Neuronal stem cell (in vitro differentiated cells): Measurements from ENCODE around the gene ADK.

Source experiments
- DNase-seq: peaks from one replicate; pipeline ENCODE4 v3.0.0-alpha.2; 2013; ENCODE audit warnings: low spot score
- H2AFZ ChIP-seq: one replicate; pipeline ENCODE4 v1.6.1; 2013; ENCODE audit warnings: mild to moderate bottlenecking, low read length, inconsistent platforms
- H2AK5ac ChIP-seq: 2 replicates; pipeline ENCODE4 v1.6.1; 2013; ENCODE audit warnings: low read depth, mild to moderate bottlenecking, inconsistent platforms, low read length, moderate library complexity, mixed read lengths
- H2BK120ac ChIP-seq: 2 replicates; pipeline ENCODE4 v1.6.1; 2013; ENCODE audit warnings: low read depth, mild to moderate bottlenecking, inconsistent platforms, low read length, moderate library complexity, mixed read lengths
- H2BK12ac ChIP-seq: one replicate; pipeline ENCODE4 v1.6.1; 2013; ENCODE audit warnings: low read length, inconsistent platforms
- H2BK15ac ChIP-seq: 2 replicates; pipeline ENCODE4 v1.6.1; 2013; ENCODE audit warnings: mild to moderate bottlenecking, low read length, inconsistent platforms, mixed read lengths
- H2BK5ac ChIP-seq: one replicate; pipeline ENCODE4 v1.6.1; 2013; ENCODE audit warnings: inconsistent platforms, mild to moderate bottlenecking, low read length, moderate library complexity
- H3K14ac ChIP-seq: one replicate; pipeline ENCODE4 v1.6.1; 2013; ENCODE audit warnings: low read length, inconsistent platforms
- H3K18ac ChIP-seq: 2 replicates; pipeline ENCODE4 v1.6.1; 2013; ENCODE audit warnings: low read length, inconsistent platforms
- H3K23ac ChIP-seq: 2 replicates; pipeline ENCODE4 v1.6.1; 2013; ENCODE audit warnings: low read depth, mild to moderate bottlenecking, mixed read lengths, low read length, inconsistent platforms; ENCODE audit not compliant: poor library complexity
- H3K27ac ChIP-seq: replicated peaks from 3 replicates; pipeline ENCODE4 v1.5.1; 2013; ENCODE audit warnings: low read length, inconsistent platforms
- H3K27me3 ChIP-seq, 3 experiments: 2 replicates each; pipeline ENCODE4 v1.6.1; 2013; ENCODE audit warnings: low read length in 3 of 3, mild to moderate bottlenecking in 2 of 3, inconsistent platforms in 1 of 3, low read depth in 1 of 3, mixed read lengths in 1 of 3, moderate library complexity in 1 of 3; ENCODE audit not compliant: control insufficient read depth in 3 of 3, insufficient read depth in 3 of 3
- H3K36me3 ChIP-seq, 2 donors: replicated peaks in 1 of 2; 2 replicates each; pipeline ENCODE4 v1.6.1; 2013; ENCODE audit warnings: low read length in 2 of 2; ENCODE audit not compliant: control insufficient read depth in 2 of 2, insufficient read depth in 2 of 2
- H3K4ac ChIP-seq: 2 replicates; pipeline ENCODE4 v1.6.1; 2013; ENCODE audit warnings: inconsistent platforms, mild to moderate bottlenecking, low read length, moderate library complexity
- H3K4me1 ChIP-seq, 2 donors: 1 replicate in 1 of 2; 2 replicates in 1 of 2; pipeline ENCODE4 v1.6.1; 2013; ENCODE audit warnings: low read length in 2 of 2, low read depth in 1 of 2; ENCODE audit not compliant: control insufficient read depth in 2 of 2, insufficient read depth in 1 of 2
- H3K4me2 ChIP-seq: one replicate; pipeline ENCODE4 v1.6.1; 2013; ENCODE audit warnings: mild to moderate bottlenecking, low read length, inconsistent platforms; ENCODE audit not compliant: insufficient read depth, poor library complexity, severe bottlenecking
- H3K4me3 ChIP-seq, 2 donors: 2 replicates each; pipeline ENCODE4 v1.5.1; 2013; ENCODE audit warnings: low read length in 2 of 2, mild to moderate bottlenecking in 2 of 2, inconsistent platforms in 1 of 2, moderate library complexity in 1 of 2
- H3K79me1 ChIP-seq: one replicate; pipeline ENCODE4 v1.6.1; 2013; ENCODE audit warnings: low read depth, mild to moderate bottlenecking, inconsistent platforms, low read length, moderate library complexity
- H3K9ac ChIP-seq: one replicate; pipeline ENCODE4 v1.6.1; 2013; ENCODE audit warnings: mild to moderate bottlenecking, low read depth, low read length, inconsistent platforms; ENCODE audit not compliant: poor library complexity
- H3K9me3 ChIP-seq, 2 donors: replicated peaks in 1 of 2; 2 replicates each; pipeline versions ENCODE3 to v1.6.1; 2013; ENCODE audit warnings: low read length in 2 of 2, mild to moderate bottlenecking in 2 of 2, inconsistent platforms in 1 of 2, low read depth in 1 of 2, mixed read lengths in 1 of 2, moderate library complexity in 1 of 2; ENCODE audit not compliant: control insufficient read depth in 2 of 2, insufficient read depth in 1 of 2
- H4K8ac ChIP-seq: one replicate; pipeline ENCODE4 v1.6.1; 2013; ENCODE audit warnings: low read depth, mild to moderate bottlenecking, inconsistent platforms, low read length, moderate library complexity
- H4K91ac ChIP-seq: one replicate; pipeline ENCODE4 v1.6.1; 2013; ENCODE audit warnings: low read length, low read depth, mild to moderate bottlenecking, inconsistent platforms; ENCODE audit not compliant: poor library complexity
- WGBS, 2 donors: extraction: QIAGEN DNeasy Blood & Tissue Kit; methylation state at CpG; one replicate each; pipeline ENCODE4 v1.1.7; 2013; ENCODE audit warnings: missing lambda C conversion rate in 2 of 2, mixed read lengths in 1 of 2; ENCODE audit not compliant: insufficient read length in 2 of 2, insufficient replicate concordance in 1 of 2; ENCODE audit errors: extremely low coverage in 2 of 2; 5-methylcytosine and 5-hydroxymethylcytosine counted together

Gene ADK

DNA sequence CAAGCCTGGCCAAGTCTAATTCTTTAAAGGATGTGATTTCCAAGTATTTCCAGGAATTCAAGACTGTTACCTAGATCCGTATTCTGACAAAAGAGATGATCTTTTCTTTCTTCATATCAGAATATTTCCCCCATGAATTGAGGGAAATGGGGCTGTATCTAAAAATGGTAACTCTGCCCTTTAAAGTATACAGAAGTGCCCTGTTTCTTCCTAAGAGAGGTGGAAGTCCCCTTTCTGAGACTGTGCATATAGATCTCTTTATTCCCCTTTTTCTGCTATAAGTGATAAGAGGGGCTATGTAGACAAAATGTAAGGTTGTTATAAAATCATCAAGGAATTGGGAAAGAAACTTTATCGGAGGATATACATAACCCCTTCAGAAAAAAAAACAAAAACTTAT, 388.3 kb downstream of the ADK start:
- Histone ChIP-seq H3K27me3 (no peaks in the 10 kb centered on the region), H3K14ac (no peak overlapping the region), H3K9me3 (no peaks in the 10 kb centered on the region), H2AFZ (no peak overlapping the region), H3K4me2 (no peak overlapping the region), H4K8ac (no peak overlapping the region), H3K18ac (no peak overlapping the region), H3K4me1 (peaks cover 0 to 4% of the 10 kb centered on the region in 2 donors), H3K23ac (no peak overlapping the region), H3K9ac (no peak overlapping the region), H2BK12ac (no peak overlapping the region), H4K91ac (no peak overlapping the region), H2BK120ac (no peak overlapping the region), H2AK5ac (no peak overlapping the region), H3K27ac (no peak overlapping the region), H2BK5ac (no peak overlapping the region), H3K79me1 (no peaks in the 10 kb centered on the region), H3K4ac (no peak overlapping the region), H3K36me3 (no peaks in the 10 kb centered on the region), H2BK15ac (no peak overlapping the region), H3K4me3 (no peak overlapping the region)
- no CpG with 5 or more reads among the region's 2 CpGs for WGBS, 2 donors
- no peak for DNase-seq

DNA sequence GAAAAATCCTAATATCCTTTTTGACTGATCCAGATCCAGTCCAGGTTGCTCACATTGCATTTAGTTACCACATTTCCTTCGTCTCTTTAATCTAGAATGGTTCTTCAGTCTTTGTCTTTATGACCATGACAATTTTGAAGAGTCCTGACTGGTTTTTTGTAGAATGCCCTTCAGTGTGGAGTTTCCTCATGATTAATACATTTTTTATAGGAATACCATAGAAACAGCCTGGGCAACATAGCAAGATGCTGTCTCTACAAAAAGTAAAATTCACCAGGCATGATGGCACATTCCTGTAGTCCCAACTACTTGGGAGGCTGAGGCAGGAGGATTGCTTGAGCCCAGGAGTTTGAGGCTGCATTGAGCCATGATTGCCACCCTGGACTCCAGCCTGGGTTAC, 390.4 kb downstream of the ADK start:
- DNase-seq: no peak
- H2BK120ac ChIP-seq: no peak overlapping the region
- H2BK5ac ChIP-seq: no peak overlapping the region
- no peak overlapping the region for H3K4me2 ChIP-seq
- H2BK15ac ChIP-seq: no peak overlapping the region
- H3K9me3 ChIP-seq: no peaks in the 10 kb centered on the region
- no peak overlapping the region for H2BK12ac ChIP-seq
- H3K14ac ChIP-seq: no peak overlapping the region
- H3K27ac ChIP-seq: no peak overlapping the region
- no CpG with 5 or more reads among the region's 1 CpG for WGBS, 2 donors
- no peak overlapping the region for H3K4ac ChIP-seq
- no peak overlapping the region for H3K23ac ChIP-seq
- H2AK5ac ChIP-seq: no peak overlapping the region
- no peaks in the 10 kb centered on the region for H3K36me3 ChIP-seq
- H3K4me1 ChIP-seq: peaks cover 0 to 4% of the 10 kb centered on the region in 2 donors
- H4K8ac ChIP-seq: no peak overlapping the region
- H2AFZ ChIP-seq: no peak overlapping the region
- no peak overlapping the region for H4K91ac ChIP-seq
- H3K27me3 ChIP-seq: no peaks in the 10 kb centered on the region
- H3K18ac ChIP-seq: no peak overlapping the region
- H3K79me1 ChIP-seq: no peaks in the 10 kb centered on the region
- no peak overlapping the region for H3K9ac ChIP-seq
- no peak overlapping the region for H3K4me3 ChIP-seq

DNA sequence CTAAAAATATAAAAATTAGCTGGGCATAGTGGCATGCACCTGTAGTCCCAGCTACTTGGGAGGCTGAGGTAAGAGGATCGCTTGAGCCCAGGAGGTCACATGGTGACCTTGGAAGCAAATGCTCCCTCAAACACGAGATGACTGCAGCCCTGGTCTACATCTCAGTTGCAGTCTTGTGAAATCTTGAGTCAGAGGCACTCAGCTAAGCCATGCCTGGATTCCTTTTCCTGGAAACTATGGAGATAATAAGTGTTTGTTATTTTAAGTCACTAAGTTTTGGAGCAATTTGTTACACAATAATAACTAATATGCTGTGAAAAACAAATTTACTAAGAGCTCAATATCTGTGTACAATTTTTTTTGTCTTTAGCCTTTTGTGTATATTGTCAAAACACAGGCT, 391.1 kb downstream of the ADK start:
- Histone ChIP-seq H3K23ac (no peak overlapping the region), H2BK12ac (no peak overlapping the region), H3K9me3 (no peaks in the 10 kb centered on the region), H2AFZ (no peak overlapping the region), H3K9ac (no peak overlapping the region), H4K91ac (no peak overlapping the region), H3K14ac (no peak overlapping the region), H3K79me1 (no peaks in the 10 kb centered on the region), H3K4me1 (peaks cover 0 to 4% of the 10 kb centered on the region in 2 donors), H3K4ac (no peak overlapping the region), H3K4me3 (no peak overlapping the region), H2BK15ac (no peak overlapping the region), H2BK120ac (no peak overlapping the region), H3K36me3 (no peaks in the 10 kb centered on the region), H2BK5ac (no peak overlapping the region), H3K27ac (no peak overlapping the region), H3K18ac (no peak overlapping the region), H2AK5ac (no peak overlapping the region), H3K4me2 (no peak overlapping the region), H3K27me3 (no peaks in the 10 kb centered on the region), H4K8ac (no peak overlapping the region)
- DNase-seq: no peak
- WGBS, 2 donors: no CpG with 5 or more reads among the region's 2 CpGs

DNA sequence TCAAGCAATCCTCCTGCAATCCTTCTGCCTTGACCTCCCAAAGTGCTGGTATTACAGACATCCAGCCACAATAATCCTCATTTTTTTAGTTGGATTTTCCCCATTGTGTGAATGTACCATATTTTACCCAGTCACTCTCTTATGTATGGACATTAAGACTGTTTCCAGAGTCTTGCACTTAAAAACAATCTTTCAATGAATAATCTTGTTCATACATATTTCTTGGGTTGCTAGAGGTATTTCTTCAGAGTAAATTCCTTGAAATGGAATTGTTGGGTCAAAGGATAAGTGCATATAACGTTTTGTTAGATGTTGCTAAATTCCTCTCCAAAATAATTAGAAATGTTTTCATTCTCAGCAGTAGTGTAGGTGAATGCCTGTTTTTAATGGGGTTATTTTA, 392.3 kb downstream of the ADK start:
- Histone ChIP-seq H3K79me1 (no peaks in the 10 kb centered on the region), H2BK12ac (no peak overlapping the region), H3K27ac (no peak overlapping the region), H2AK5ac (no peak overlapping the region), H2BK5ac (no peak overlapping the region), H2BK15ac (no peak overlapping the region), H4K91ac (no peak overlapping the region), H3K9ac (no peak overlapping the region), H3K4ac (no peak overlapping the region), H3K4me3 (no peak overlapping the region), H3K9me3 (no peaks in the 10 kb centered on the region), H3K18ac (no peak overlapping the region), H3K23ac (no peak overlapping the region), H2AFZ (no peak overlapping the region), H3K4me2 (no peak overlapping the region), H4K8ac (no peak overlapping the region), H3K4me1 (peaks cover 0 to 4% of the 10 kb centered on the region in 2 donors), H2BK120ac (no peak overlapping the region), H3K14ac (no peak overlapping the region), H3K36me3 (no peaks in the 10 kb centered on the region), H3K27me3 (no peaks in the 10 kb centered on the region)
- DNase-seq: no peak
- no CpG with 5 or more reads among the region's 1 CpG for WGBS, 2 donors
